PC-9 (cell line): ENCODE measurements around the gene ASIC4.

Experiments used
- EZH2 ChIP-seq: fragments of 200-600 bp; sonication (generic); IDR thresholded peaks from 2 replicates; pipeline ENCODE4 v1.8.0; 2017; ENCODE audit warnings: antibody characterized with exemption, low read depth
- TF ChIP-seq, protein P1 (sequence below): fragments of 200-600 bp; sonication (generic); conservative IDR thresholded peaks from 2 replicates; pipeline ENCODE4 v1.6.1; 2017; ENCODE audit warnings: mixed run types, antibody characterized with exemption, mild to moderate bottlenecking, moderate library complexity

DNA sequence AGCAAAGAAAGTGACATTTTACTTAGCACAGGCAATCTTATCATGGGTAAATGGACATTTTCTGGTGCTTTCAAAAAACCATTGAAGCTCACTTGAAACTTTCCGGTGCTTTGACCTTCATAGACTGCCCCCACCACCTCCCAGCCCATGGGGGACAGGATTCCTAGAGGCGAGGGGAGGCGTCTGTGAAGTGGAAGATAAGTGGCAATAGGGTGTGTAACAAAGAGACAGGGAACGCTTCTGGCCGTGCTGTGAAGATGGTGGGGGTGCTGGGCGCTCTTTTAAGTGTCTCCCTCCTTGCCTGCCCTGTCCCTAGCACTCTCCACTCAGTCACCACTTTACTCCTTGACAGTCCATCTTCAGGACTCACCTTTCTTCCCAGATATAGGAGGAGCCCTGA is 39.0 kb upstream of the ASIC4 start:
- TF ChIP-seq EZH2 = no peak
- TF ChIP-seq, protein P1, sequence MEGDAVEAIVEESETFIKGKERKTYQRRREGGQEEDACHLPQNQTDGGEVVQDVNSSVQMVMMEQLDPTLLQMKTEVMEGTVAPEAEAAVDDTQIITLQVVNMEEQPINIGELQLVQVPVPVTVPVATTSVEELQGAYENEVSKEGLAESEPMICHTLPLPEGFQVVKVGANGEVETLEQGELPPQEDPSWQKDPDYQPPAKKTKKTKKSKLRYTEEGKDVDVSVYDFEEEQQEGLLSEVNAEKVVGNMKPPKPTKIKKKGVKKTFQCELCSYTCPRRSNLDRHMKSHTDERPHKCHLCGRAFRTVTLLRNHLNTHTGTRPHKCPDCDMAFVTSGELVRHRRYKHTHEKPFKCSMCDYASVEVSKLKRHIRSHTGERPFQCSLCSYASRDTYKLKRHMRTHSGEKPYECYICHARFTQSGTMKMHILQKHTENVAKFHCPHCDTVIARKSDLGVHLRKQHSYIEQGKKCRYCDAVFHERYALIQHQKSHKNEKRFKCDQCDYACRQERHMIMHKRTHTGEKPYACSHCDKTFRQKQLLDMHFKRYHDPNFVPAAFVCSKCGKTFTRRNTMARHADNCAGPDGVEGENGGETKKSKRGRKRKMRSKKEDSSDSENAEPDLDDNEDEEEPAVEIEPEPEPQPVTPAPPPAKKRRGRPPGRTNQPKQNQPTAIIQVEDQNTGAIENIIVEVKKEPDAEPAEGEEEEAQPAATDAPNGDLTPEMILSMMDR = no peak
